RKO (cell line): Measurements from ENCODE around the gene AGBL4.
"Not testable (repeated sequence)": the region's sequence is repeated elsewhere in the genome, so short reads cannot be mapped to it uniquely, and the experiment has no call there.

Source experiments
- DNase-seq: peaks from one replicate; pipeline ENCODE4 v3.0.0-alpha.2; 2016; ENCODE audit warnings: low spot score

The AGBL4 gene

GRCh38 chr1:50023292-50024159, at the start of gene AGBL4:
Gene AGBL4 (minus strand): TSS chr1:50023954.
- DNase-seq = peak; percentile 38

- DNase-seq = no peak
Observed at GRCh38 chr1:50066806-50067205, 43.1 kb upstream of the AGBL4 start.

- peak; percentile 80 for DNase-seq
Observed at GRCh38 chr1:50060279-50060678, 36.5 kb upstream of the AGBL4 start.

GRCh38 chr1:50048791-50049190, 25.0 kb upstream of the AGBL4 start:
- DNase-seq = no peak

- no peak for DNase-seq
Observed at GRCh38 chr1:50047916-50048694, 24.4 kb upstream of the AGBL4 start.

- no peak for DNase-seq
Observed at GRCh38 chr1:50038237-50038809, 14.6 kb upstream of the AGBL4 start.

GRCh38 chr1:50027794-50028193, 4.0 kb upstream of the AGBL4 start:
- no peak for DNase-seq

- peak; percentile 3 for DNase-seq
Observed at GRCh38 chr1:49995734-49996133, 28.0 kb downstream of the AGBL4 start.

- no peak for DNase-seq
Observed at GRCh38 chr1:49971088-49971487, 52.7 kb downstream of the AGBL4 start.

- DNase-seq = no peak
Observed at GRCh38 chr1:49951385-49951784, 72.4 kb downstream of the AGBL4 start.

GRCh38 chr1:49915301-49915700, 108.5 kb downstream of the AGBL4 start:
- DNase-seq = not testable (repeated sequence)

- DNase-seq = no peak
Observed at GRCh38 chr1:49906365-49906764, 117.4 kb downstream of the AGBL4 start.

- no peak for DNase-seq
Observed at GRCh38 chr1:49864581-49864980, 159.2 kb downstream of the AGBL4 start.

GRCh38 chr1:49854741-49855140, 169.0 kb downstream of the AGBL4 start:
- DNase-seq = no peak

- DNase-seq = no peak
Observed at GRCh38 chr1:49842596-49842995, 181.2 kb downstream of the AGBL4 start.

GRCh38 chr1:49841767-49842166, 182.0 kb downstream of the AGBL4 start:
- DNase-seq = no peak

GRCh38 chr1:49824261-49824660, 199.5 kb downstream of the AGBL4 start:
- no peak for DNase-seq

- no peak for DNase-seq
Observed at GRCh38 chr1:49817681-49818080, 206.1 kb downstream of the AGBL4 start.

GRCh38 chr1:49787013-49787412, 236.7 kb downstream of the AGBL4 start:
- not testable (repeated sequence) for DNase-seq

GRCh38 chr1:49765034-49765433, 258.7 kb downstream of the AGBL4 start:
- DNase-seq = peak; percentile 23

- DNase-seq = not testable (repeated sequence)
Observed at GRCh38 chr1:49738118-49738517, 285.6 kb downstream of the AGBL4 start.

GRCh38 chr1:49728377-49728776, 295.4 kb downstream of the AGBL4 start:
- peak; percentile 23 for DNase-seq

- DNase-seq = no peak
Observed at GRCh38 chr1:49723662-49724061, 300.1 kb downstream of the AGBL4 start.
